ENCODE results near the gene MBD3L4.

DNA sequence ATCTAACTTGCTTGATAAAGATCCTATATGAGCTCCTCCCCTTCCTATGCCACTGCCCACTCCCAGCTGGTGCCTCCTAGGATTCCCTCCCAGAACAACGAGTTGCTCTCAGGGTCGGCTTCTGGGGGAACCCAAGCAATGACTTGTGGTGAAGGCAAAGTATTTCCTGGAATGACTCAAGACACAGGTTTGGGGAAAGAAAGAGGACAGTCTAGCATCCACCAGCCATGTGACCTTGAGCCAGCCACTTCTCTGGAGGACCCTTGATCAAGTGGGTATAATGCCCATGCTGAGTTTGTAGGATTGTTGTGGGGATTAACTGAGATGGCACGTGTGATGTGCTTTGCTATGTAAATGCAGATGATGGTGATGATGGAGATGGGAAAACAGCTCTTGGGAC lies 51.7 kb downstream of the MBD3L4 start:
- TF ChIP-seq, protein P1, sequence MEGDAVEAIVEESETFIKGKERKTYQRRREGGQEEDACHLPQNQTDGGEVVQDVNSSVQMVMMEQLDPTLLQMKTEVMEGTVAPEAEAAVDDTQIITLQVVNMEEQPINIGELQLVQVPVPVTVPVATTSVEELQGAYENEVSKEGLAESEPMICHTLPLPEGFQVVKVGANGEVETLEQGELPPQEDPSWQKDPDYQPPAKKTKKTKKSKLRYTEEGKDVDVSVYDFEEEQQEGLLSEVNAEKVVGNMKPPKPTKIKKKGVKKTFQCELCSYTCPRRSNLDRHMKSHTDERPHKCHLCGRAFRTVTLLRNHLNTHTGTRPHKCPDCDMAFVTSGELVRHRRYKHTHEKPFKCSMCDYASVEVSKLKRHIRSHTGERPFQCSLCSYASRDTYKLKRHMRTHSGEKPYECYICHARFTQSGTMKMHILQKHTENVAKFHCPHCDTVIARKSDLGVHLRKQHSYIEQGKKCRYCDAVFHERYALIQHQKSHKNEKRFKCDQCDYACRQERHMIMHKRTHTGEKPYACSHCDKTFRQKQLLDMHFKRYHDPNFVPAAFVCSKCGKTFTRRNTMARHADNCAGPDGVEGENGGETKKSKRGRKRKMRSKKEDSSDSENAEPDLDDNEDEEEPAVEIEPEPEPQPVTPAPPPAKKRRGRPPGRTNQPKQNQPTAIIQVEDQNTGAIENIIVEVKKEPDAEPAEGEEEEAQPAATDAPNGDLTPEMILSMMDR (IDR thresholded peaks at IDR 0.05) = no peak
- no peak for TF ChIP-seq POLR2A (IDR thresholded peaks at IDR 0.05)

Measured in right lobe of liver (tissue), 4 donors.